BLaER1 treated with 17β-estradiol and CSF1 and Interleukin-3, amounts not matched to agents 10 nM and 100 nM (cell line): ENCODE data around the gene OCA2.
"Not testable (repeated sequence)": the region's sequence is repeated elsewhere in the genome, so short reads cannot be mapped to it uniquely, and the experiment has no call there.

Source experiments
- H3K27ac ChIP-seq, 11 experiments: shearing (Covaris generic); formaldehyde crosslinking; 2 replicates each; pipeline ENCODE4 v1.8.1; 2022
- H3K27me3 ChIP-seq, 11 experiments: shearing (Covaris generic); formaldehyde crosslinking; 2 replicates each; pipeline ENCODE4 v1.8.1; 2022
- H3K36me3 ChIP-seq, 11 experiments: shearing (Covaris generic); formaldehyde crosslinking; 2 replicates each; pipeline ENCODE4 v1.8.1; 2022
- H3K4me1 ChIP-seq, 10 experiments: shearing (Covaris generic); formaldehyde crosslinking; 2 replicates each; pipeline ENCODE4 v1.8.1; 2022
- H3K4me2 ChIP-seq, 11 experiments: shearing (Covaris generic); formaldehyde crosslinking; 2 replicates each; pipeline ENCODE4 v1.8.1; 2022
- H3K4me3 ChIP-seq, 10 experiments: shearing (Covaris generic); formaldehyde crosslinking; 2 replicates each; pipeline ENCODE4 v1.8.1; 2022
- H3K9ac ChIP-seq, 11 experiments: shearing (Covaris generic); formaldehyde crosslinking; 2 replicates each; pipeline ENCODE4 v1.8.1; 2022
- H3K9me3 ChIP-seq, 11 experiments: shearing (Covaris generic); formaldehyde crosslinking; replicated peaks in 1 of 11; 2 replicates each; pipeline ENCODE4 v1.8.1; 2022
- H4K20me1 ChIP-seq, 11 experiments: shearing (Covaris generic); formaldehyde crosslinking; 2 replicates each; pipeline ENCODE4 v1.8.1; 2022
- Cebpa-rat ChIP-seq, 11 experiments: shearing (Covaris generic); IDR thresholded peaks; 2 replicates each; pipeline ENCODE4 v1.8.1; 2022

OCA2 gene

DNA sequence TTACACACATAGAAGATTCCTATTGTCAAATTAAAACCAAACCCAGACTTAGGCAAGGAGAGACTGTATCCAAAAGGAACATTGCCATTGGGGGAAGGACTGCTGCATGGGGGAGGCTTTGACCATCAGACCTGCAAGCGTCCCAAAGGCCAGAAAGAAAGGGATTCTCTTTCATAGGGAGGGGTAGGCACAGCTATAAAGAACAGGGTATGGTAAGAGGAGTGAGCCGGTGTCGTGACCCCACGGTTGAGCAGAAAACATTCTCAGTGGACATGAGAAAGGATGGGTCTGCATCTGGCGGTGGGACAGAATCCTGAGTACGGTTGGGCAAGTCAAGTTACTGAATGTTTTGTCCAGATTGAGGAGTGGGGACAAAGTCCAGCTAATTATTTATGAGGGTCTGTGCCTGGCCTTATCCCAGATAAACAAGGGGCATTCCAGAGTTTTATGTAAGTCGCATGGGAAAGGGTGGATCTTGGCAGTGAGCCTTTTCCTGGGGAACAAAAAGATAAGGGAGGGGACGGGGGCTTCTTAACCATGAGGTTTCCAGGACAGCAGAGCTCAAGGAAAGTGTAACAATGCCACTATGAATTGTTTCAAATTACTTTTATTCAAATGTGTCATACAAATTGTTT, 357.8 kb downstream of the OCA2 start:
- H3K9ac ChIP-seq = no peak overlapping the region
- H3K27ac ChIP-seq = no peak overlapping the region

GRCh38 chr15:27734785-27735495, 364.2 kb downstream of the OCA2 start:
- H3K27ac ChIP-seq = no peak overlapping the region
- H3K4me2 ChIP-seq = no peak overlapping the region
- H3K4me1 ChIP-seq = peaks cover 0 to 4% (median 0%) of the 10 kb centered on the region in 10 experiments; a peak in 1 of 20 replicates
- H3K27me3 ChIP-seq = no peaks in the 10 kb centered on the region
- no peak for TF ChIP-seq Cebpa-rat (IDR thresholded peaks at IDR 0.05)
- no peak overlapping the region for H3K9ac ChIP-seq
- H3K4me3 ChIP-seq = no peak overlapping the region
- H3K36me3 ChIP-seq = peaks cover 0 to 3% (median 0%) of the 10 kb centered on the region in 11 experiments; a peak in 1 of 22 replicates
- no peaks in the 10 kb centered on the region for H4K20me1 ChIP-seq
- peaks cover 25 to 45% (median 35%) of the 10 kb centered on the region in 11 experiments for H3K9me3 ChIP-seq

More for the DNA sequence above, 357.8 kb downstream of the OCA2 start:
- Histone ChIP-seq H3K4me1 (peaks cover 0 to 4% (median 0%) of the 10 kb centered on the region in 10 experiments; a peak in 1 of 20 replicates), H3K4me3 (no peak overlapping the region), H3K4me2 (no peak overlapping the region), H3K27me3 (no peaks in the 10 kb centered on the region), H3K36me3 (no peaks in the 10 kb centered on the region), H4K20me1 (no peaks in the 10 kb centered on the region), H3K9me3 (peaks cover 0 to 12% (median 4%) of the 10 kb centered on the region in 11 experiments; a peak in 10 of 22 replicates)
- TF ChIP-seq Cebpa-rat (IDR thresholded peaks at IDR 0.05) = no peak

DNA sequence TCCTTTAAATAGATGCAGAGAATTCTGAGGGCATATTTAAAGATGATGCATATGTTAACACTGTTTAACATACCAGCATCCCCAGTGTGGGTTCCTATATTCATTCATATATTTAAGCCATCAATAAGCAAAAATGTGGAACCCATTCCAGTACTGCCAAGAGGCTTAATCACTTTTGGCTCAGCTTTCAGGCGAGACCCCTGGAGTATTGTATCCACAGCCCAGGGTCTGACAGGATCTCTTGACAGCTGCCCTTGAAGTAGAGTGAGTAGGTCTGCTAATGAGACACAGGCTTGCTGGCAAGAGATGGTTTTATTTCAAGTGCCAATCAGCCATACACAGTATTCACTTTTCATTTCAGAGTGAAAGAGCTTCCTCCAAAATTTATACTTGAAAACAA, 367.3 kb downstream of the OCA2 start:
- H3K9me3 ChIP-seq = peaks cover 25 to 39% (median 35%) of the 10 kb centered on the region in 11 experiments
- H4K20me1 ChIP-seq = no peaks in the 10 kb centered on the region
- H3K9ac ChIP-seq = no peak overlapping the region
- H3K4me3 ChIP-seq = no peak overlapping the region
- H3K27ac ChIP-seq = no peak overlapping the region
- H3K4me1 ChIP-seq = no peaks in the 10 kb centered on the region
- no peak for TF ChIP-seq Cebpa-rat (IDR thresholded peaks at IDR 0.05)
- H3K36me3 ChIP-seq = peaks cover 0 to 3% (median 0%) of the 10 kb centered on the region in 11 experiments; a peak in 1 of 22 replicates
- H3K4me2 ChIP-seq = no peak overlapping the region
- no peaks in the 10 kb centered on the region for H3K27me3 ChIP-seq

DNA sequence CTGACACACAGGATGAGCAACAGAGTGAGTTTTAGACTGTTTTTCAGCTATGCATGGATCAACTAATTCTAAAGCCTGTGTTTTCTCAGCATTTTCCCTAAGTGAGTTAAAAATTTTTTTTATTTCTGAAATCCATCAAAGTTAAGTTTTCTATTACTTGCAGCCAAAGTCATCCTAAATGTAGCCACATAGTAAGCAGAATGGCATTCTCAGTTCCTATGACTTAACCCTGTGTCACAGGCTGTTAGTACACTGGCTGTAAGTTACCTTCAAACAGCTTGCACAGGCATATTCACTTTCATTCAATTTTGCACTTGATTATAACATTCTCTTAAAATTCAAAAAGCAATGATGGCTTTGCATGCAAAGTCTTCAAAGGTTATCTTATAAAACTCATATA, 368.2 kb downstream of the OCA2 start:
- peaks cover 0 to 3% (median 0%) of the 10 kb centered on the region in 11 experiments; a peak in 1 of 22 replicates for H3K36me3 ChIP-seq
- H3K9me3 ChIP-seq = peaks cover 22 to 31% (median 28%) of the 10 kb centered on the region in 11 experiments
- H3K27ac ChIP-seq = no peak overlapping the region
- no peak overlapping the region for H3K4me3 ChIP-seq
- H4K20me1 ChIP-seq = no peaks in the 10 kb centered on the region
- no peak overlapping the region for H3K9ac ChIP-seq
- no peak overlapping the region for H3K4me2 ChIP-seq
- no peaks in the 10 kb centered on the region for H3K27me3 ChIP-seq
- H3K4me1 ChIP-seq = no peaks in the 10 kb centered on the region
- no peak for TF ChIP-seq Cebpa-rat (IDR thresholded peaks at IDR 0.05)

GRCh38 chr15:27725731-27726130, 373.4 kb downstream of the OCA2 start:
- Histone ChIP-seq H3K9ac (no peak overlapping the region), H3K27me3 (no peaks in the 10 kb centered on the region), H3K9me3 (peaks cover 0 to 3% (median 0%) of the 10 kb centered on the region in 11 experiments; a peak in 2 of 22 replicates), H3K27ac (no peak overlapping the region), H3K36me3 (no peaks in the 10 kb centered on the region), H4K20me1 (no peaks in the 10 kb centered on the region), H3K4me1 (peaks cover 0 to 14% (median 10%) of the 10 kb centered on the region in 10 experiments; a peak in 14 of 20 replicates), H3K4me3 (no peak overlapping the region), H3K4me2 (no peak overlapping the region)
- TF ChIP-seq Cebpa-rat (IDR thresholded peaks at IDR 0.05) = no peak

DNA sequence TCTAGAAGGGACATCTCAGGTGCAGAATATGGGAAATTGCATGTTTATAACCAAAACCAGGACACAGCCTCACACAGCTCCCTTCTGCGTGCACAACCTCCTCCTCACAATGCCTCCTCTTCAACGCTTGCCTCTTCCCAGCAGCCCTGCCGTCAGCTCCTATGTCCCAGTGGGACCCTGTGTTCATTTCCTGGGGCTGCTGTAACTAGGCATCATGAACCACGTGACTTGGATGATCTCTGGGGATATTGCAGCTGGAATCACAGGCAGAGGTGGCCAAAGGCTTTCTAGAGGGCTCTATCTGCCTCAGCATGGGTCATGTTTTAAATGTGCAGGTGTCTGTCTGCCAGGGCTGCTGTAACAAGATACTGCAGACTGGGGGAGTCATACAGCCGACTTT, 375.3 kb downstream of the OCA2 start:
- Histone ChIP-seq H3K9ac (no peak overlapping the region), H3K4me2 (peak overlapping the region in 8 of 11 experiments; percentile 23 to 57 (median 48); a peak in 15 of 22 replicates), H3K36me3 (no peaks in the 10 kb centered on the region), H4K20me1 (no peaks in the 10 kb centered on the region), H3K27me3 (no peaks in the 10 kb centered on the region), H3K27ac (no peak overlapping the region), H3K4me1 (peaks cover 0 to 14% (median 10%) of the 10 kb centered on the region in 10 experiments; a peak in 14 of 20 replicates), H3K9me3 (no peaks in the 10 kb centered on the region), H3K4me3 (no peak overlapping the region)
- no peak for TF ChIP-seq Cebpa-rat (IDR thresholded peaks at IDR 0.05)

DNA sequence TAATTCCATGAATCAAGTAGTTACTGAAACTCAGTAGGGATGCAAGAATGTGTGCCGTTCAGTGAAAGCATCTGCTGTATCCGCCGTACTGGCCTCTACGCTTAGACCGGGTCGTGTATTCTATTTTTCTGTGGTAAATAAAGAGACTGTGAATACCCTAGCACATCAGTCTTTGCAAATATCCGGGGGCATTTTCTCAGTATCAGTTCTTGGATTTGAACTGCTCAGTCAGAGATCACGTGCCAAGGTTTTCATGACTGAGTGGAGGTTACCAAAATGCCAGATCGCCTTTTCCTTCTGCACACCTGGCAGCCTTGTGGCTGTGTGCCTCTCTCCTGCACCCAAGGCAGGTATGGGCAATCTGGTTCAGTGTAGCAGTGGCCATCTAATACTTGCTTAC, 377.0 kb downstream of the OCA2 start:
- H3K4me3 ChIP-seq = no peak overlapping the region
- no peak for TF ChIP-seq Cebpa-rat (IDR thresholded peaks at IDR 0.05)
- no peak overlapping the region for H3K4me2 ChIP-seq
- peaks cover 10 to 16% (median 14%) of the 10 kb centered on the region in 11 experiments; a peak in 20 of 22 replicates for H3K9me3 ChIP-seq
- H4K20me1 ChIP-seq = no peaks in the 10 kb centered on the region
- no peak overlapping the region for H3K9ac ChIP-seq
- H3K27me3 ChIP-seq = no peaks in the 10 kb centered on the region
- H3K4me1 ChIP-seq = peaks cover 0 to 14% (median 10%) of the 10 kb centered on the region in 10 experiments; a peak in 14 of 20 replicates
- no peak overlapping the region for H3K27ac ChIP-seq
- H3K36me3 ChIP-seq = no peaks in the 10 kb centered on the region

- Histone ChIP-seq H3K36me3 (no peaks in the 10 kb centered on the region), H3K27ac (no peak overlapping the region), H3K27me3 (no peaks in the 10 kb centered on the region), H3K4me3 (no peak overlapping the region), H4K20me1 (no peaks in the 10 kb centered on the region), H3K4me2 (no peak overlapping the region), H3K4me1 (no peaks in the 10 kb centered on the region), H3K9ac (no peak overlapping the region), H3K9me3 (peaks cover 33 to 58% (median 47%) of the 10 kb centered on the region in 11 experiments; a peak in 21 of 22 replicates)
- TF ChIP-seq Cebpa-rat (IDR thresholded peaks at IDR 0.05) = no peak
Observed at GRCh38 chr15:27714675-27715074, 384.4 kb downstream of the OCA2 start.

DNA sequence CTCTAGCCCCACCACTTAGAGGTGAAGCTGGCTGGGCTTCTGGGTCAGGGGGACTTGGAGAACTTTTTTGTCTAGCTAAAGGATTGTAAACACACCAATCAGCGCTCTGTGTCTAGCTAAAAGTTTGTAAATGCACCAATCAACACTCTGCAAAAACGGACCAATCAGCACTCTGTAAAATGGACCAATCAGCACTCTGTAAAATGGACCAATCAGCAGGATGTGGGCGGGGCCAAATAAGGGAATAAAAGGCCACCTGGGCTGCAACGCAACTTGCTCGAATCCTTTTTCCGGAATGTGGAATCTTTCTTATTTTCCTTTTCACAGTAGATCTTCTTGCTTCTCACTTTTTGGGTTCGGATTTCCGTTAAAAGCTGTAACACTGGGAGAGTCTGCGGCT, 385.3 kb downstream of the OCA2 start:
- not testable (repeated sequence) for H3K27me3 ChIP-seq, H3K4me1 ChIP-seq, H4K20me1 ChIP-seq, H3K9ac ChIP-seq, H3K27ac ChIP-seq, H3K36me3 ChIP-seq, H3K4me3 ChIP-seq, H3K4me2 ChIP-seq
- peaks cover 41 to 66% (median 56%) of the 10 kb centered on the region in 11 experiments for H3K9me3 ChIP-seq
